ENCODE results near the gene FOXK1. TPM values are rescaled to one million over a fixed set of nuclear protein-coding genes. Genes with fewer than 3 reads are reported as not detected.

Gene FOXK1
- total RNA-seq, 2 experiments from 2014 or later = 32.0 to 36.2 TPM

- POLR2A ChIA-PET = no interaction called here
- no peak overlapping the region for H3K27ac Mint-ChIP-seq
- H3K27me3 Mint-ChIP-seq = no peaks in the 10 kb centered on the region
- CTCF ChIA-PET = no interaction called here
- H3K4me1 Mint-ChIP-seq = peaks cover 25% of the 10 kb centered on the region
- no peak for DNase-seq
- H3K9me3 Mint-ChIP-seq = no peaks in the 10 kb centered on the region
- H3K36me3 Mint-ChIP-seq (ENCODE audit: low read depth) = peaks cover 9% of the 10 kb centered on the region
- no peak overlapping the region for H3K4me3 Mint-ChIP-seq
Observed at GRCh38 chr7:4707980-4708411, 25.9 kb downstream of the FOXK1 start.

- Mint-ChIP-seq H3K4me3 (no peak overlapping the region), H3K27me3 (no peaks in the 10 kb centered on the region), H3K4me1 (peaks cover 26% of the 10 kb centered on the region), H3K36me3 (ENCODE audit: low read depth) (peaks cover 9% of the 10 kb centered on the region), H3K9me3 (no peaks in the 10 kb centered on the region), H3K27ac (no peak overlapping the region)
- no peak for DNase-seq
- POLR2A ChIA-PET = no interaction called here
- CTCF ChIA-PET = interaction anchor here (0.6 kb wide), 1 partner anchor 1643 kb away, joined by 4 read pairs; no protein-coding TSS in a partner anchor
Observed at GRCh38 chr7:4709187-4709586, 27.1 kb downstream of the FOXK1 start.

- no peak overlapping the region for H3K4me3 Mint-ChIP-seq
- no peaks in the 10 kb centered on the region for H3K9me3 Mint-ChIP-seq
- peaks cover 34% of the 10 kb centered on the region for H3K4me1 Mint-ChIP-seq
- no peak for DNase-seq
- ChIA-PET POLR2A (no interaction called here), CTCF (interaction anchor here (1.0 to 2.4 kb wide), 3 partner anchors 10 to 27 kb away, joined by 3 to 8 read pairs (median 3); no protein-coding TSS in a partner anchor)
- H3K27ac Mint-ChIP-seq = no peak overlapping the region
- no peaks in the 10 kb centered on the region for H3K27me3 Mint-ChIP-seq
- peaks cover 14% of the 10 kb centered on the region for H3K36me3 Mint-ChIP-seq (ENCODE audit: low read depth)
Observed at GRCh38 chr7:4711093-4711492, 29.0 kb downstream of the FOXK1 start.

GRCh38 chr7:4711634-4712033 lies 29.5 kb downstream of the FOXK1 start:
- CTCF ChIA-PET = interaction anchor here (1.0 to 2.4 kb wide), 2 partner anchors 11 to 23 kb away, joined by 3 to 8 read pairs; no protein-coding TSS in a partner anchor
- Mint-ChIP-seq H3K27me3 (no peaks in the 10 kb centered on the region), H3K9me3 (no peaks in the 10 kb centered on the region), H3K4me1 (peaks cover 34% of the 10 kb centered on the region), H3K36me3 (ENCODE audit: low read depth) (peaks cover 14% of the 10 kb centered on the region), H3K4me3 (no peak overlapping the region), H3K27ac (no peak overlapping the region)
- POLR2A ChIA-PET = no interaction called here
- DNase-seq = no peak

GRCh38 chr7:4712281-4713182 lies 30.4 kb downstream of the FOXK1 start:
- POLR2A ChIA-PET = interaction anchor here (0.6 kb wide), 1 partner anchor 70 kb away, joined by 3 read pairs; no protein-coding TSS in a partner anchor
- H3K27ac Mint-ChIP-seq = no peak overlapping the region
- H3K9me3 Mint-ChIP-seq = no peaks in the 10 kb centered on the region
- DNase-seq = no peak
- H3K27me3 Mint-ChIP-seq = no peaks in the 10 kb centered on the region
- no peak overlapping the region for H3K4me3 Mint-ChIP-seq
- peaks cover 39% of the 10 kb centered on the region for H3K4me1 Mint-ChIP-seq
- CTCF ChIA-PET = interaction anchor here (0.6 to 2.4 kb wide), 4 partner anchors 17 to 540 kb away, joined by 3 to 8 read pairs (median 3); no protein-coding TSS in a partner anchor
- H3K36me3 Mint-ChIP-seq (ENCODE audit: low read depth) = peaks cover 14% of the 10 kb centered on the region

- CTCF ChIA-PET = interaction anchor here (0.6 to 1.1 kb wide), 3 partner anchors 17 to 539 kb away, joined by 3 read pairs; no protein-coding TSS in a partner anchor
- H3K36me3 Mint-ChIP-seq (ENCODE audit: low read depth) = peaks cover 15% of the 10 kb centered on the region
- POLR2A ChIA-PET = interaction anchor here (0.6 kb wide), 1 partner anchor 69 kb away, joined by 3 read pairs; no protein-coding TSS in a partner anchor
- no peak overlapping the region for H3K4me3 Mint-ChIP-seq
- no peak for DNase-seq
- no peaks in the 10 kb centered on the region for H3K9me3 Mint-ChIP-seq
- peaks cover 36% of the 10 kb centered on the region for H3K4me1 Mint-ChIP-seq
- no peak overlapping the region for H3K27ac Mint-ChIP-seq
- H3K27me3 Mint-ChIP-seq = no peaks in the 10 kb centered on the region
Observed at GRCh38 chr7:4713183-4713784, 31.2 kb downstream of the FOXK1 start.

- DNase-seq = no peak
- Mint-ChIP-seq H3K36me3 (ENCODE audit: low read depth) (peaks cover 17% of the 10 kb centered on the region), H3K4me1 (peaks cover 36% of the 10 kb centered on the region), H3K27me3 (no peaks in the 10 kb centered on the region), H3K27ac (no peak overlapping the region), H3K9me3 (no peaks in the 10 kb centered on the region), H3K4me3 (no peak overlapping the region)
- ChIA-PET CTCF (no interaction called here), POLR2A (no interaction called here)
Observed at GRCh38 chr7:4714161-4714700, 32.1 kb downstream of the FOXK1 start.

GRCh38 chr7:4714767-4715409 lies 32.8 kb downstream of the FOXK1 start:
- Mint-ChIP-seq H3K27ac (no peak overlapping the region), H3K27me3 (no peaks in the 10 kb centered on the region), H3K4me3 (no peak overlapping the region), H3K9me3 (no peaks in the 10 kb centered on the region), H3K4me1 (peaks cover 38% of the 10 kb centered on the region), H3K36me3 (ENCODE audit: low read depth) (peaks cover 20% of the 10 kb centered on the region)
- ChIA-PET CTCF (no interaction called here), POLR2A (no interaction called here)
- no peak for DNase-seq

- H3K27ac Mint-ChIP-seq = no peak overlapping the region
- H3K36me3 Mint-ChIP-seq (ENCODE audit: low read depth) = peaks cover 21% of the 10 kb centered on the region
Observed at GRCh38 chr7:4715410-4715776, 33.3 kb downstream of the FOXK1 start.

GRCh38 chr7:4716946-4717795 lies 35.1 kb downstream of the FOXK1 start:
- Mint-ChIP-seq H3K4me3 (no peak overlapping the region), H3K4me1 (peaks cover 32% of the 10 kb centered on the region), H3K27me3 (no peaks in the 10 kb centered on the region), H3K27ac (no peak overlapping the region), H3K36me3 (ENCODE audit: low read depth) (peaks cover 15% of the 10 kb centered on the region), H3K9me3 (no peaks in the 10 kb centered on the region)
- CTCF ChIA-PET = no interaction called here
- POLR2A ChIA-PET = no interaction called here
- DNase-seq = no peak

More at GRCh38 chr7:4715410-4715776, 33.3 kb downstream of the FOXK1 start:
- Mint-ChIP-seq H3K9me3 (no peaks in the 10 kb centered on the region), H3K4me1 (peaks cover 43% of the 10 kb centered on the region), H3K4me3 (no peak overlapping the region), H3K27me3 (no peaks in the 10 kb centered on the region)
- ChIA-PET POLR2A (no interaction called here), CTCF (interaction anchor here (0.7 kb wide), 1 partner anchor 204 kb away, joined by 3 read pairs; no protein-coding TSS in a partner anchor)
- DNase-seq = no peak

GRCh38 chr7:4718075-4718474 lies 36.0 kb downstream of the FOXK1 start:
- Mint-ChIP-seq H3K9me3 (no peaks in the 10 kb centered on the region), H3K27ac (no peak overlapping the region), H3K36me3 (ENCODE audit: low read depth) (peaks cover 14% of the 10 kb centered on the region), H3K4me1 (peaks cover 27% of the 10 kb centered on the region), H3K27me3 (no peaks in the 10 kb centered on the region), H3K4me3 (no peak overlapping the region)
- POLR2A ChIA-PET = no interaction called here
- DNase-seq = no peak
- CTCF ChIA-PET = no interaction called here

- CTCF ChIA-PET = interaction anchor here (0.9 to 1.3 kb wide), 2 partner anchors 13 to 34 kb away, joined by 3 to 5 read pairs; no protein-coding TSS in a partner anchor
- Mint-ChIP-seq H3K4me1 (peaks cover 34% of the 10 kb centered on the region), H3K9me3 (no peaks in the 10 kb centered on the region), H3K27me3 (no peaks in the 10 kb centered on the region), H3K27ac (peak overlapping the region; percentile 41), H3K36me3 (ENCODE audit: low read depth) (peaks cover 16% of the 10 kb centered on the region), H3K4me3 (no peak overlapping the region)
- POLR2A ChIA-PET = no interaction called here
- DNase-seq = no peak
Observed at GRCh38 chr7:4720225-4720624, 38.1 kb downstream of the FOXK1 start.
